ENCODE measurements around the gene DUSP12.

GRCh38 chr1:161710560-161710959, 39.0 kb upstream of the DUSP12 start:
- TF ChIP-seq, protein P1, sequence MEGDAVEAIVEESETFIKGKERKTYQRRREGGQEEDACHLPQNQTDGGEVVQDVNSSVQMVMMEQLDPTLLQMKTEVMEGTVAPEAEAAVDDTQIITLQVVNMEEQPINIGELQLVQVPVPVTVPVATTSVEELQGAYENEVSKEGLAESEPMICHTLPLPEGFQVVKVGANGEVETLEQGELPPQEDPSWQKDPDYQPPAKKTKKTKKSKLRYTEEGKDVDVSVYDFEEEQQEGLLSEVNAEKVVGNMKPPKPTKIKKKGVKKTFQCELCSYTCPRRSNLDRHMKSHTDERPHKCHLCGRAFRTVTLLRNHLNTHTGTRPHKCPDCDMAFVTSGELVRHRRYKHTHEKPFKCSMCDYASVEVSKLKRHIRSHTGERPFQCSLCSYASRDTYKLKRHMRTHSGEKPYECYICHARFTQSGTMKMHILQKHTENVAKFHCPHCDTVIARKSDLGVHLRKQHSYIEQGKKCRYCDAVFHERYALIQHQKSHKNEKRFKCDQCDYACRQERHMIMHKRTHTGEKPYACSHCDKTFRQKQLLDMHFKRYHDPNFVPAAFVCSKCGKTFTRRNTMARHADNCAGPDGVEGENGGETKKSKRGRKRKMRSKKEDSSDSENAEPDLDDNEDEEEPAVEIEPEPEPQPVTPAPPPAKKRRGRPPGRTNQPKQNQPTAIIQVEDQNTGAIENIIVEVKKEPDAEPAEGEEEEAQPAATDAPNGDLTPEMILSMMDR (IDR thresholded peaks at IDR 0.05), result no peak
- TF ChIP-seq POLR2A (IDR thresholded peaks at IDR 0.05), result no peak

All from Peyer's patch (tissue), 4 donors.